Osteocyte (in vitro differentiated cells): ENCODE measurements around the gene EDN2. TPM values are rescaled to one million over a fixed set of nuclear protein-coding genes. Genes with fewer than 3 reads are reported as not detected.
A peak's percentile ranks its signal among the peaks of the same experiment; 100 is the strongest.

Source experiments
- DNase-seq: peaks from one replicate; pipeline ENCODE4 v3.0.0; 2021; ENCODE audit warnings: mixed read lengths; ENCODE audit not compliant: unreplicated experiment; ENCODE audit errors: extremely low spot score
- H3K27ac Mint-ChIP-seq: one replicate; pipeline ENCODE4 v1.8.0; 2021; ENCODE audit warnings: mild to moderate bottlenecking, mixed read lengths; ENCODE audit not compliant: unreplicated experiment
- H3K27me3 Mint-ChIP-seq: one replicate; pipeline ENCODE4 v1.8.0; 2021; ENCODE audit warnings: mixed read lengths; ENCODE audit not compliant: unreplicated experiment
- H3K36me3 Mint-ChIP-seq: one replicate; pipeline ENCODE4 v1.8.0; 2021; ENCODE audit warnings: mixed read lengths; ENCODE audit not compliant: unreplicated experiment
- H3K4me1 Mint-ChIP-seq: one replicate; pipeline ENCODE4 v1.8.0; 2021; ENCODE audit warnings: mixed read lengths; ENCODE audit not compliant: unreplicated experiment
- H3K4me3 Mint-ChIP-seq: one replicate; pipeline ENCODE4 v1.8.0; 2021; ENCODE audit warnings: mild to moderate bottlenecking, moderate library complexity, mixed read lengths; ENCODE audit not compliant: unreplicated experiment
- H3K9me3 Mint-ChIP-seq: one replicate; pipeline ENCODE4 v1.8.0; 2021; ENCODE audit warnings: mixed read lengths; ENCODE audit not compliant: unreplicated experiment
- total RNA-seq: library from RNA; stranded (reverse); gene quantifications from 2 replicates; pipeline ENCODE4 v1.2.1, GENCODE V29; 2021
- TF ChIP-seq, protein P1 (sequence below): fragments of 200-600 bp; sonication (generic); IDR thresholded peaks from 2 replicates; pipeline ENCODE4 v1.5.0; 2021; ENCODE audit warnings: antibody characterized with exemption, mild to moderate bottlenecking, moderate library complexity

EDN2 gene
- total RNA-seq, 1 donor from 2014 or later, result not detected

GRCh38 chr1:41455479-41456332 is 28.8 kb downstream of the EDN2 start:
- Mint-ChIP-seq H3K36me3 (no peaks in the 10 kb centered on the region), H3K27me3 (no peaks in the 10 kb centered on the region), H3K9me3 (no peaks in the 10 kb centered on the region), H3K27ac (peak overlapping the region; percentile 61), H3K4me3 (no peak overlapping the region), H3K4me1 (peaks cover 44% of the 10 kb centered on the region)
- TF ChIP-seq, protein P1, sequence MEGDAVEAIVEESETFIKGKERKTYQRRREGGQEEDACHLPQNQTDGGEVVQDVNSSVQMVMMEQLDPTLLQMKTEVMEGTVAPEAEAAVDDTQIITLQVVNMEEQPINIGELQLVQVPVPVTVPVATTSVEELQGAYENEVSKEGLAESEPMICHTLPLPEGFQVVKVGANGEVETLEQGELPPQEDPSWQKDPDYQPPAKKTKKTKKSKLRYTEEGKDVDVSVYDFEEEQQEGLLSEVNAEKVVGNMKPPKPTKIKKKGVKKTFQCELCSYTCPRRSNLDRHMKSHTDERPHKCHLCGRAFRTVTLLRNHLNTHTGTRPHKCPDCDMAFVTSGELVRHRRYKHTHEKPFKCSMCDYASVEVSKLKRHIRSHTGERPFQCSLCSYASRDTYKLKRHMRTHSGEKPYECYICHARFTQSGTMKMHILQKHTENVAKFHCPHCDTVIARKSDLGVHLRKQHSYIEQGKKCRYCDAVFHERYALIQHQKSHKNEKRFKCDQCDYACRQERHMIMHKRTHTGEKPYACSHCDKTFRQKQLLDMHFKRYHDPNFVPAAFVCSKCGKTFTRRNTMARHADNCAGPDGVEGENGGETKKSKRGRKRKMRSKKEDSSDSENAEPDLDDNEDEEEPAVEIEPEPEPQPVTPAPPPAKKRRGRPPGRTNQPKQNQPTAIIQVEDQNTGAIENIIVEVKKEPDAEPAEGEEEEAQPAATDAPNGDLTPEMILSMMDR, result no peak
- peak; percentile 90 for DNase-seq

GRCh38 chr1:41454406-41454805 is 30.1 kb downstream of the EDN2 start:
- no peak overlapping the region for H3K27ac Mint-ChIP-seq
- no peak for DNase-seq

DNA sequence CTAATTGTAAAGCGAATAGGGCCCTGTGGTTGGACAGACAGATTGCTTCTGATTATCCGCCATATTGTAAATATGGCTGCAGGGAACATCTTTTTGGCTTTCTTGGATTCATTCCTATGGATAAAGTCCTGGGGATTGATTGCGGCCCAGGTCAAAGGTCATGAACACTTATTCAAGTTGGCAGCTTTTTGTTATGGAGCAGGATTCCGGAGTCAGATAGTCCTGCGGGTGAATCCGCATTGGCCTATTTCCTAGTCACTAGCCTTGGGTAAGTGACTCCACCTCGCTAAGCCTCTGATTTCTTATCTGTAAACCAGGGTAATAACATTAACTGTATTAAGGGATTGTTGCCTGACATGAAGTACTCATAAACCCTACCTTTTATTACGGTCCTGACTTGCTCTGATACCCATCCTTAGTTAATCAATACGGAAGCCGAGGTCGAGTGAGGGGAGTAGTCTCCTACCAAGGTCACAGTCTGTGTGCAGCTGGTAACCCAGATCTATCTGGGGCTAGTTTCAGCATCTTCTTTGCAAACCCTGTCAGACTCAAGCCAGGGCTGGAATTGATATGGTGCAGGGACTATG is 31.7 kb downstream of the EDN2 start:
- peaks cover 62% of the 10 kb centered on the region for H3K4me1 Mint-ChIP-seq
- H3K27me3 Mint-ChIP-seq, result no peaks in the 10 kb centered on the region
- no peaks in the 10 kb centered on the region for H3K36me3 Mint-ChIP-seq
- no peak overlapping the region for H3K4me3 Mint-ChIP-seq
- TF ChIP-seq, protein P1, result no peak
- H3K9me3 Mint-ChIP-seq, result no peaks in the 10 kb centered on the region
- H3K27ac Mint-ChIP-seq, result no peak overlapping the region
- no peak for DNase-seq

More at GRCh38 chr1:41454406-41454805, 30.1 kb downstream of the EDN2 start:
- H3K27me3 Mint-ChIP-seq, result no peaks in the 10 kb centered on the region
- H3K36me3 Mint-ChIP-seq, result no peaks in the 10 kb centered on the region
- no peaks in the 10 kb centered on the region for H3K9me3 Mint-ChIP-seq
- peaks cover 56% of the 10 kb centered on the region for H3K4me1 Mint-ChIP-seq
- TF ChIP-seq, protein P1, result no peak
- H3K4me3 Mint-ChIP-seq, result no peak overlapping the region

- peaks cover 66% of the 10 kb centered on the region for H3K4me1 Mint-ChIP-seq
- H3K27ac Mint-ChIP-seq, result peak overlapping the region; percentile 1
- no peaks in the 10 kb centered on the region for H3K27me3 Mint-ChIP-seq
- TF ChIP-seq, protein P1, result no peak
- no peak overlapping the region for H3K4me3 Mint-ChIP-seq
- DNase-seq, result no peak
- H3K9me3 Mint-ChIP-seq, result no peaks in the 10 kb centered on the region
- no peaks in the 10 kb centered on the region for H3K36me3 Mint-ChIP-seq
Measured at GRCh38 chr1:41450747-41451285, 33.7 kb downstream of the EDN2 start.

GRCh38 chr1:41449326-41449921 is 35.1 kb downstream of the EDN2 start:
- Mint-ChIP-seq H3K4me3 (peak overlapping the region; percentile 15), H3K27ac (peak overlapping the region; percentile 83), H3K36me3 (no peaks in the 10 kb centered on the region), H3K9me3 (no peaks in the 10 kb centered on the region), H3K27me3 (no peaks in the 10 kb centered on the region), H3K4me1 (peaks cover 52% of the 10 kb centered on the region)
- no peak for DNase-seq
- TF ChIP-seq, protein P1, result no peak
